HG03432 (cell line): Measurements from ENCODE around the gene TCERG1L.

Experiments used
- ATAC-seq: cut with Tn5 transposase; IDR thresholded peaks from one replicate; pipeline ENCODE4 v1.9.1; 2021; ENCODE audit warnings: mild to moderate bottlenecking, moderate library complexity; ENCODE audit not compliant: unreplicated experiment

The TCERG1L gene

GRCh38 chr10:131131726-131132591 is 179.6 kb downstream of the TCERG1L start:
- no peak for ATAC-seq

DNA sequence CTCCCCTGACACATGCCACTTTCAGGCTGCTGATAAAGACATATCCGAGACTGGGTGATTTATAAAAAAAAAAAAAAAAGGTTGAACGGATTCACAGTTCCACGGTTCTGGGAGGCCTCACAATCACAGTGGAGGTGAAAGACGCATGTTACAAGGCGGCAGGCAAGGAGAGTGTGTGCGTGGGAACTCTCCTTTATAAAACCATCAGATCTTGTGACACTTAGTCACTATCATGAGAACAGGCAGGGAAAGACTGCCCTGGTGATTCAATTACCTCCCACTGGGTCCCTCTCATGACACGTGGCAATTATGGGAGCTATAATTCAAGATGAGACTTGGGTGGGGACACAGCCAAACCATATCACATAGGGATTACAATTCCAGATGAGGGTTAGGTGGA is 181.5 kb downstream of the TCERG1L start:
- ATAC-seq: no peak

DNA sequence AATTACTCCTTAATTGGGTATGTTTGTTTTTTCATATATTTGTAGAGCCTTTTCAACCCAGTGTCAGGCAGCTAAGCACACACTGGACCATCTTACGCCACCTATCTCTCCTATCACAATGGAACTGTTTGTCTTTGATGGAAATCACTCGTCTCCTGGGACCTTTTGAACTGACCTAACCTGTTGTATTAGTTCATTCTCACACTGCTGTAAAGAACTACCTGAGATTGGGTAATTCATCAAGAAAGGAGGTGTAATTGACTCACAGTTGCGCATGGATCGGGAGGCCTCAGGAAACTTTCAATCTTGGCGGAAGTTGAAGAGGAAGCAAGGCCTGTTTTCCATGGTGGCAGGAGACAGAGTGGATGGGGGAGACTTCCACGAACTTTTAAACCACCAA is 182.0 kb downstream of the TCERG1L start:
- no peak for ATAC-seq

- ATAC-seq: no peak
Observed at GRCh38 chr10:131128731-131129130, 182.8 kb downstream of the TCERG1L start.

- no peak for ATAC-seq
Observed at GRCh38 chr10:131127610-131128009, 183.9 kb downstream of the TCERG1L start.

GRCh38 chr10:131127138-131127589 is 184.4 kb downstream of the TCERG1L start:
- ATAC-seq: no peak

GRCh38 chr10:131126321-131127137 is 185.0 kb downstream of the TCERG1L start:
- no peak for ATAC-seq

DNA sequence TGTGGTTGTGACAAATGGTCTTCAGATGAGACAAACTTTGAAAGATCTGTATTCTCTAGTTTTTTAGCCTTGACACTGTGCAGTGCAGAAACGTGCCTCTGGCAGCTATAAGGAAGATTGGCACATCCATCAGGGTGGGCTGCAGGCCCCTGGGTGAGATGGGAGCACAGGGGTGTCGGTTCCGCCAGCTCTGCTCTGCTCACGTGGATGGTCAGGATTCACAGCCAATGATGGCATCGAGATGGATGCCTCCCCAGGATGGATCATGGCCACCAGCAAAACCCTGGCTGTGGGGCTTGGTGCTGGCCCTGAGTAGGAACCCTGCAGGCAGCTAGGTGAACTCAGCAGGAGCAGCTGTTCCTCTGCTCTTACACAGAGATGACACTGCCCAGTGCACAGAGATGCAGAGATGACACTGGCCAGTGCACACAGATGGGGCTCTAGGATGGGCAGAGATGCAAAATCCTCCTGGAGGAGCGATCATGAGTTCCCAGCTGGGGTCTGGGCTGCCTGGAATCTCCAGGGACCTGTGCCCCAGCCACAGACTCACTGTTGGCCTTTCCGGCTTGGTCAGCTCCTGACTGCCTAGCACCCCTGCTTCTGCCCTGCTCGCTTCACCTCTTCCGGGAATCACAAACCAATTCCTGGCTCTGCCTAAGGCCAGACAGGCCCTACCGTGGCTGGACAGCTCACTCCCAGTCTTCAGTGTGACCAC is 185.9 kb downstream of the TCERG1L start:
- no peak for ATAC-seq

DNA sequence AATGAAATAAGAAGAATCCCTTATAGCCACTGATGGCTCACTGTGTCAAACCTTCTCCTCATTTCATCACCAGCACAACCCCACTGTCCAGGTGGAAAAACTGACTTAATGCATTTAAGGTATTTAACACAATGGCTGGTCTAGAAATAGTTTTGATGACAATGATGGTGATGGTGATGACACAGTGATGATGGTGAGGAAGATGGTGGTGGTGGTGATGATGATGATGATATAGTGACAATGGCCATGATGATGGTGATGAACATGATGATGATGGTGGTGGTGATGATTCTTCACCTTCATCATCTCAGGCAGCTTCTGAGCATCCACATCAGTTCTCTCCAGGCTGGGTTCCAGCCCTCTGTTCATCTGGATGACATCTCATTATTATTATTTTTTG is 186.6 kb downstream of the TCERG1L start:
- no peak for ATAC-seq

- no peak for ATAC-seq
Observed at GRCh38 chr10:131123496-131123895, 188.0 kb downstream of the TCERG1L start.

DNA sequence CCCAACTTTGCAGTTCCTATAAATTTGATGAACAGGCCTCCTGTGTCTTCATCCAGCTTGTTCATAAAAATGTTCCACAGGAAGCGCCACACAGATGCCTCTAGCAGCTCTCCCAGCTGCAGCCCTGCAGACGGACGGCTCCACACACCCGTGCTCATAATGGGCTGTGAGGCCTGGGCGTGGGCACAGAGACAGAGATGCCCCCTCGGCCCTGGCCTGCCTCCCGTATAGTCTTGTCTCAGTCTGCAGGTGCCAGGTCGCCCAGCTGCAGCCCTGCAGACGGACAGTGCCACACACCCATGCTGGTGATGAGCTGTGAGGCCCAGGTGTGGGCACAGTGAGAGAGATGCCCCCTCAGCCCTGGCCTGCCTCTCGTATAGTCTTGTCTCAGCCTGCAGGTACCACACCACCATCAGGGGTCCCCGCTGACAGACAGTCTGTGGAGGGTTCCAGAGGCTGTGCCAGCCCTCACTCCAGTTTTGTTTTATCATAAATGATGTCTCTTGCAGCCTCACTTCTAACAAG is 189.9 kb downstream of the TCERG1L start:
- no peak for ATAC-seq

DNA sequence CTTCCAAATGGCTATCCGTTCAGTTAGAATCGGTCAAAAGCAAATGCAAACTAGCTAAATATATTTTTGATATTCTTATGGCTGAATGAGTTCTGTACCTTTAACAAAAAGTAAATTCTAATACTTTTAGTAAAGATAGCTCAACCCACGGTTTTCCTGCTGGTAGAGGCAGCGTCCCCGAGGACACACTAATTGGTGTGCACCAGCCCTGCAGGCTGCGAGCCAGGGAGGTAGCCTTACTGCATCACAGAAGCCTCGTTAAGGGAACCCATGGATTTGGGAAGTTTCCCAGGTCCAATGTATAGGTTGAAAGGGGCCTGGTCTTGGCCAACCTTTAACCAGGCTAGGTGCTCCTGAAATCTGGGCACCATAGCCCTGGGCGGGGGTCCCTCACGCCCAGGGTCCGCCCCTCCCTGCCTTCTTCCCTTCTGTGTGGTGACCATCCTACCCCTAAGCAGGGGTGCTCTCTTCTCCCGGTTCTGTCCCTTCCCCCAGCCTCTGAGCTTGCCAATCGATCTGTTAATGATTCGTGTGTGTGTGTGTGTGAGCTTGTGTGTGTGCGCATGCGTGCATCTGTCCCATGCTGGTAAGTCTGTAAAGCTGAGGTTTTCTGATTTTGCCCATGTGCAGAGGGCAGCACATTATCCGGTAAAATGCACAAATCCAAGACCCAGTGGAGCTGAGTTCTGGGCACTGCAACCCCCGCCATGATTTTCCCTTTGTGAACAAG is 191.7 kb downstream of the TCERG1L start:
- ATAC-seq: no peak

GRCh38 chr10:131117416-131118212 is 193.9 kb downstream of the TCERG1L start:
- no peak for ATAC-seq

DNA sequence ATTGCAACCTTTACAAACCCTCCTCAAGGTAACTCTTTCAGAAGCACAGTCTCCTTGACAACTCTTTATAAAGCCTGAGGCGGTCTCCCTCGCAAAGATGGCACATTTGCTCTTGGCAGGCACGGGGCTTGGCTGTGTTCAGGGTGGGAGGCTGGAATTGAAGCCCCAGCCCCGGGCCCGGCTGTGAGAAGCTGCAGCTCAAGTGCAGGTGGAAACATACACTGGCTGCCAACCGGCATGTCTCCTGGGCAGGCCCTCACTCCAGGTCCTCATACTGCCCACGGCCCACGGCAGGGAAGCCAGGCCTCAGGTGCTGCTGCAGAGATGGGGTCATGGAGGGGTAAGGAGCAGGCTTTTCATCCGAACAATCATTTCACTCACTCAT is 194.5 kb downstream of the TCERG1L start:
- ATAC-seq: no peak

GRCh38 chr10:131116216-131116990 is 195.1 kb downstream of the TCERG1L start:
- no peak for ATAC-seq

DNA sequence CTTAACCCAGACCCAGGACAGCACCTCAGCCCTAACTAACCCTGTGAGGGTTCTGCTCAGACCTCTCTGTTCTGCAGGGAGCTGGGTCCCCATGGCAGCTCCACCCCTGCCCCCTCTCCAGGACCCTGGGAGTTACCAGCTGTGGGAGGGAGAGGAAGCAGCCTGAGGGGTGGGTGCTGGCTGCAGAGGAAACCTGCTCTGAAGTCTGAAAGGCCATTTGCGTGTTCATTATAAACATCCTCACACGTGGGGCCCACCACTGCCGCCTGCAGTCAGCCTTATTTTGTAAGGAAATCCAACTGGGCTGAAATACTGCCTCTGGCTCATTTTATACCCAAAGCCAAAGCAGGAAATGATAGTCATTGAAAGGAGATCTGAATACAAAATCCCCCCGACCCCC is 195.7 kb downstream of the TCERG1L start:
- no peak for ATAC-seq

GRCh38 chr10:131115321-131115720 is 196.2 kb downstream of the TCERG1L start:
- no peak for ATAC-seq

DNA sequence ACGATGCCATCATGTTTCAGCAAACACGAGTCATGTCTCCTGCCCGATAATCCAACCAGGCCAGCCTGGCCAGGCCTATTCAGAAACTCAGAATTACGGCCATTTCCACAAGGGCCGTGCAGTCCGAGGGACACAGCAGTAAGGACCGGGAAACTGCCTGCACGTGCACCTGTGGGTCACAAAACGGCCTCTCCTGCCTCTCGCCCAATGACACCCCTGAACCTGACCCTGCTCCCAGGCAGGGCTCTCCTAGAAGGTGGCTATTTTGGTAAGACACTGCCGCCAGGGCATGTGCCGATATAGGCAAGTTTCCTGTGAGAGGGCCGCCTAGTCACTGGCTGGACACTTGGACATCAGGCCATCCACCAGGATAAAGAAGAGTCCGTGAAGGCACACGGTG is 196.7 kb downstream of the TCERG1L start:
- ATAC-seq: no peak
